Eye (tissue), 1 donor: ENCODE data around the gene POU2AF1.

Experiments
- DNase-seq: peaks from one replicate; pipeline ENCODE4 v3.0.0-alpha.2; 2015

Gene POU2AF1

DNA sequence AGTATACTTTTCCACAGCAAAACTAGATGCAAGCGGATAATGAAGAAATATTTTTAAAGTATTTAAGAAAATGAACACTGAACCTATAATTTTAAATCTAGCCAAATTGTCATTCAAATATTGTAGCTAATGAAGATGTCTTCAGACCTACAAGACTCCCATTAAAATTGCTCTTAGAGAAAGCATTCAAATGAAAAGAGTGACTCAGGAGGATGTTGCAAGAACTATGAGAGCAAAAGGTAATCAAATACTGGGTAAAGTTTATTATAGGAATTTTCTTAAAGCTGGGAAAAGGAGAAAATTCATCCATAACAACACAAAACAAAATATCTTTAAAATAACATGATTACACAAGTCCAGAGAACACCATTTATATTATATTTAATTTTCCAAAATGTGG is 5.4 kb upstream of the POU2AF1 start:
- no peak for DNase-seq

DNA sequence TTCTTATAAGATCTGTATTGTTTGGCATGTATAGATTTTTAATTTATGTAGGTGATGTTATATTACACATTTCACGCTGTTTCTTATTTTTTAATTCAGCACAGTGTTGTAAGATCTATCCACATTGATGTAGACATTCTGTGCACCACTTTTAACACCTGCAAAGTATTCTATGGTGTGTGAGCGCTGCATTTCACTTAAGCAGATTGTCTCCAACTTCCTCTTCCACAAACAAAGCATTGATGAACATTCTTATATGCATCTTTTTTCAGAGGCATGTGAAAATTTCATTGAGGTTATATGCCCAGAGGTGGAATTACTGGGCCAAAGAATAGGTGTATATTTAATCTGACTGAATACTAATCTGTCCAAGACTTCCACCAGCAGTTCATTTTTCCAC is 3.4 kb upstream of the POU2AF1 start:
- DNase-seq: no peak

DNA sequence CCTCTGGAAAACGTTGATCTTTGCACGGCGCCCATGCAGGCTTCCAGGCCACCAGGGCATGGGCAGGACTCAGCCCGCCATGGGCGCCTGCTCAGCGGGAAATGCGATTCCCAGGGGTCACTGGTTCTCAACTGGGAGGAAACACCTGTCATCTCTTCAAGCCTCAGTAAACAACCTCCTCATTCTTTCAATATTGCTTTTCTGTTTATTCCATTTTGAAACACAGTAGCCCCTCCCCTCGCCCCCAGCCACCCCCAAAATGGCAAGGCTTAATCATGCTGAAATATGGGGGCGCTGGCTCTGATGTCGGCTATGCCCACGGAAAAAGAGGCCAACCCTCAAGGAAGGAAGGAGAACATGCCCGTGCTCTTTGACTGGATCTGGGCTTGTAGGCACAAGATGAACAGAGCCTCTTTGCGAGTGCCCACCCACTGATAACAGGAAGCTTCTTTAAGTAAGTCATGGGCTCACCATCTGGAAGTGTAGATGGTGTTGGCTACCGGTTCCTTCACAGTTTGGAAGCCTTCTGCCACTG is 594 bp upstream of the POU2AF1 start:
- DNase-seq: no peak

DNA sequence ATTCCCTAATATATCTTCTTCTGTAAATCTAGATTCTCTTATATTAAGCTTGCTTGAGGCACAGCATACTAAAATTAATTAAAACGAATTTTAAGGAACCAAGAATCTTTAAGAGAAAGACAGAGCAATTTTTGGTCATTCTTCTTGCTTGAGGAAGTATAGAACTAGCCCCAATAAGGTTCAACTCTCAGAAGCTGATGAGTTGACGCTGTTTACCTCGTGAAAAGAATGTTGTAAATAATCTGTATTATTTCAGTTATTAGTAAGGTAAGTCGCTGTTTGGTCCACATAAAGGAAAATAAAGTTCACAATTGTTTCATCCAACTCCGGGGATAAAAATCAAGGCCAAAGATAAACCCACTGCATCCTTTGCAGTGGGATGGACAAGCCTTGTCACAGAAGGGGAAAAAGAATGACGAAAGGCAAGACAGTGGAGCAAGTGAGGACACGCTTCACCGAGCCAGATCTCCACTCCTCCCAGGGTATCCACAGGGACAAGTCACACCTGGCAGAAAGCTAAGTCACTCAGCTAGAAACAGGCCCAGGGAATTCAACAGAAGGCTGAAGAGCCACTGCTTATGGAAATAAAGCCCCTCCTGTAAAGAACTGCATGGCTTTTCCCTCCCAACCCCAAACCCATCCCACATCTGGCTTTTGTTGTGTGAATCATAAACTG is 752 bp downstream of the POU2AF1 start:
- no peak for DNase-seq

DNA sequence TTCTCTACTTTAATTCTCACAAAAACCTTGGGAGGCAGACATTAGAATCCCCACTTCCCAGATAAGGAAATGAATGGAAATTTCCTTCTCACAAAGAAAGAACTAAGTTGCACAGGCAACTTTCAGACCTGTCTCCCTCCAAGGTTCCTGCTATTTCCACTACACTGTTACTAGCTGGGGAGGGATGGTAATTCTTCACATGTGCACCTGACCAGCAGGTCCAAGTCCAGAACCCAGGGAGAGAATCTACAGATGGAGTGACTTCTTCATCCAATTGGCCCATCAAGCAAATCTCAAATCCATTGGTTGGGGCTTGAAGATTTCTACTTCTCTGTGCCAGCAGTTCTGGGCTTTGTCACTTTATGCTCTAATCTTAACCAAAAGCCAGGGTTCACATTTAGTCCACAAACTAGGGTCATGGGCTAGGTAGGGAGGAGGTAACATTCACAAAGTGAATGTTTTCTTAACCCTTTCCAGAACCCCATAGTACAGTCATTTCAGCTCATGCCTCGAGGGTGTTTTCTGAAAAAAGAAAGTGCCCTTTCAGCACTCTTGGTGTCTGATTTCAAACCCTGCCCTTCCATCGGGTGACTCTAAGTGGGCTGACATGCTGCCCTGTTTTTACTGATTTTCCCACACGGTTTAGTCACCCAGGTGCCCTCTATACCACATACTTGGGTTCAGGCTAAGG is 2.7 kb downstream of the POU2AF1 start:
- DNase-seq: no peak

DNA sequence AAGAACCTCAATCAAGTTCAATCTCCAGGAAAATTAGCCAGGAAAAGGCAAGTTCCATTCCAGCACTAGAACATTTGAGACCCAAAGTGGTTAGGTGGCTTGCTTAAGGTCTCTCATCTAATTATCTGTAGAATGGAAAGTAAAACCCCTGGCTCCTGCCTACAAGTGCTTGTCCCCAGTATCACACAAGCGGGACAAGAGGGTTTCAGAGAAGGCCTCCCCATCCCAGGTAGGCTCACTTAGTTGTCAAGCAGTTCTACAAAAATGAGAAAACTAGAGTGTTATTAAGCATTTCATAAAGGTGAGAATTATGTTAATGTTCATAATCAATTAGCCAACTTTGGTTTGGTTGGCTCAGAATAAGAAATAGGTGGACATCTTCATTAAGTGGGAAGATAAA is 5.5 kb downstream of the POU2AF1 start:
- no peak for DNase-seq

DNA sequence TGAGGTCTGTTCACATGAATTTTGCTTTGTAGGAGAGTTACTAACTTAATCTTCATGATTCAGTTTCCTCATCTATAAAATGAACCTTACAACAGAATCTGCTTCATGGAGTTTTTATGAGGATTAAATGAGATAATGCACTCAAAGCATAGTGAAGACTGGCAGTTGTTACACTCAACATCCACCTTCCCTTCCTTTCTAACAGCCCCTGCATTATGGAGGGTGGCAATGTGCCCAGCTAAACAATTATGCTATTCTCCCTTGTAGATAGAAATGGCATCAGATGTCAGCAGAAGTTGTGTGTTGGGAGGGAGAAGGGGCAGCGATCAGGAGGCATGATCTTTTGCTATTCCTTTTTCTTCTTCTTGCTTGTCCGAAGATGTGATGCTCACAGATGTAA is 6.5 kb downstream of the POU2AF1 start:
- no peak for DNase-seq

DNA sequence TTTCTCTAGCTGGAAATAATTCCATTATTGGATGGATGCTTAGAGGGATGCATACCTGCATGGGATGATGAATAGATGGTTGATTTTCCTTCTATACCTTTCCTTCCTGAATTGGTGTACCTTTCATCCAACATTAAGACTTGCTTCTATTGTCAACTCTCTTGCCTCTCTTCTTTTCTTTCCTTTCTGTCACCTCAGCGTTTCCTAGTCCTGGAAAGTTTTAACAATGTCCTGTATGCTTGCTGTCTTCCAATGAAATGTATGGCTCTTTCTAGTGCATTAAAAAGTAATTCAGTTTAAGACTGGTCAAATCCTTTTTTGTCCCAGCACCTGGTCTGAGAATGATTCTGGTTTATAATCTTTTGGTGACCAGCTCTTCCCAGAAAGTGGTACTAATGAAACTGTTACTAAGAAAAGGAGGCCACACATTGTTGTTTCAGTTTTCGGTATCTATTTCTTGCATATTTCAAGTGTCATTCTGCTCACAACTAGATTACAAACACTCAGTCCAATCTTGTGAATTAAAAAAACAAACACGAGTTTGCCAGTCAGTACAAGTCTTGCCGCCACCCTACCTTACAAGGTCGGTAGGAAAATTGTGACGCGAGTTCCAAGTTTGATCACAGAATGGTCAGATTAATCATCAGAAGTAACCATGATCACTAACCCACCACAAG is 8.0 kb downstream of the POU2AF1 start:
- no peak for DNase-seq

DNA sequence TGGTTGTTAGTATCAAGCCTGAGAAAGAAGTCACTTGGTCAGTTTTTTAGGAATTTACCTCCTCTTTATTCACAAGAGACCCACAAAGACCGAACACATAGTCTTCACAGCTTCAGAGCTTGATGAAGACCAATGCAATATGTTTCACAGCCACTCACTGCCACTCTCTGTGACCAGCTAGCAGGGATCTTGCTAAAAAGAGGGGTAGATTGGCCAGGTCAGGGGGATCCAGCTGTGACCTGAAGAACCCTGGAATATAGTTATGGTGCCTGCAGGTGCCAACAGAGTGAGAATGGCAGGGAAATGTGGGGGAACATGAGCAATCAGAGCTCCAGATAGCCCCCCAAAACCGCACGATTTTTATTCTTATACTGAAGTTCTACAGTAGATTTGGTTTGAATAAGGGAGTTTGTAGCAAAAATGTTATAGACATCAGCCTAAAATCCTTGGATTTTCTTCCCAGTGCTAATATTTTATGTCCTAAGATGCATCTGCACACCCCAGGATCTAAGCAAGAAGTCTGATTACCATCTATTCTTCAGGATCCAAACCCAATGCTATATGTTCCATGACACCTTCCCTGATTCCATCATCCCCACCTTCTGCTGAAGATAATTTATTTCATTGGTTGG is 8.7 kb downstream of the POU2AF1 start:
- no peak for DNase-seq

DNA sequence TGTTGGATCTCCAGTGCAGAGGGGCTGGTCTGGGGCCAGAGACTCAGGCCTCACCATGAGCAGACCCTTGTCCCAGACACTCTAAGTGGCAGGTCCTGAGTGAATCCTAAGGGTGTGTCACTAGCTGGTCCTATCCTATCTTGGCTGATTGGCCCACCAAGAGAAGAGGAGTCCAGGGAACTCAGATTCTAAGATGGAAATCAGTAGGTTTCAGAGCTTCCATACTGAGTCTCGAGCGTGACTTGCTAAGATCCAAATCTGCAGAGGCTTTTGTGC is 10.9 kb downstream of the POU2AF1 start:
- no peak for DNase-seq

DNA sequence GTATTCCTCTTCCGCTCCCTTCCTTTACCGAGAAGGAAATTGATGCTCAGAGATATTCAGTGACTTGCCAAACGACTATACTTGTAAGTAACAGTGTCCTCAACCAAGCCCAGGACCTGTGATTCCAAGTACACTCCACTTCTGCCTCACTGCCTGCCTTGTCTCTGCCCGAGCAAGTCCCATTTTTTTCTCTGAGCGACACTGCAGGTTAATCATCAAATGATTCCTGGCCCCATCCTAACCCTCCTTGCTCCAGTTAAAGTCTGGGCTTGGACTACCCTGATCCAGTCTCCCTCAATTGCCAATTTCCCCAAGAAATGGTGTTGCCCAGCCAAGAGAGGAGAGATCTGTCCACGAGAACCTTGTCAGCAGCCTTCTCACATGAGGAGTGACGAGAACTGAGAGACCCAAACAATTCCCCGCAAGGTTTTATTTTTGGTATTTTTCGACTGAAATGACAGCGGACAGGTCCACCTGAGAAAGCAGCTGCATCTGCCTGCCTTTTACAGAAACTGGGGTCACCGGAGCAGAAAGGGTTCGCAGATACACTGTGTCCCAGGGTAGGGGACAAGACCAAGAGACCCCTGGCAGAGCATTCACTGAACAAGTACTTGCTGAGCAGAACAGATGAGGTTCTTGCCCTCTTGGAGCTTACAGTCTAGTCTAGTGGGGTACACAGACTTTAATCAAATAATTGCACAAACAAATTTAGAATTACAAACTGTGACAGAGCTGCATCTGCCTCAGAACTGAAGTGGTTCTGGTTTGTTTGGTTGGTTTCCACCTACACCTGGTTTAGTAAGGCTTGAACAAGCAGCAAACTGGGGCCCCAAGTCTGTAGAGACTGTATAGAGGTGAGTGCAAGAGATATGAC is 11.4 kb downstream of the POU2AF1 start:
- no peak for DNase-seq

DNA sequence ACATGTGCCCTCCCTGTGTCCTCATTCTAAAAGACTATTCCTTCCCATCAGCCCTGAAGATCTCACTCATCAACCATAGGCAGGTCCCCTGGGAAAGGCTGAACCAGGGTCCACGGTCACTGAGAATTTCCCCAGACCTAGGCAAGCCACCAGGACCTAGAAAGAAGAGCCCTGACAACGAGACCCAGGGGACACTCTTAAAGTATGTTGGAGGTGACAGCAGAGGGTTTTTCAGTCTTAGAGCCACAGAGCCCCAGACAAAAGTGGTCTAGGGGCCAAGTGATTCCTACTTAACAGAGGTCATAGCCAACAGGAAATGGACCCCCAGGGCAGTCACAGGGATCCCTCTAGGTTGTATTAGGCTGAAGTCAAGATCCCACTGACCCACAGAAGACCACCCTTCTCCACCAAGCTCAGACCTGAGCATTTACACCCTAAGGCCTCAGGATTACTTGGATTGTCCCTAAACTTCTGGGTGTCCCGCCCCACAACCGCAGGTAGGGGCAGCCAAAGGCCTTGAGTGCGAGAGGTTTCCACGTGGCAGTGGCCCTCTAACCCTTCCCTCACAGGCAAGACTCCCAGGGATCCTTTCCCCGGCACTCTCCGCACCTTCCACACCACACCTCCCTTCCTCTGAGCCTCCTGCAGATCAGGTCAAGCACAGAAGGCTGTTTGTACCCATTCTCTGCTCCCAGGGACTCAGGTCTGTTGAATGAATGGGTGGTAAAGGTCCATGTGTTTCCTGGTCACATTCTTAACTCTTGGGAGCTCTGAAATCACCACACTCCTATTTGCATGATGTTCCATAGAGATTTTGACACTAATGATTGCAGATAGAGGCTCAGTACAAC is 12.3 kb downstream of the POU2AF1 start:
- no peak for DNase-seq

DNA sequence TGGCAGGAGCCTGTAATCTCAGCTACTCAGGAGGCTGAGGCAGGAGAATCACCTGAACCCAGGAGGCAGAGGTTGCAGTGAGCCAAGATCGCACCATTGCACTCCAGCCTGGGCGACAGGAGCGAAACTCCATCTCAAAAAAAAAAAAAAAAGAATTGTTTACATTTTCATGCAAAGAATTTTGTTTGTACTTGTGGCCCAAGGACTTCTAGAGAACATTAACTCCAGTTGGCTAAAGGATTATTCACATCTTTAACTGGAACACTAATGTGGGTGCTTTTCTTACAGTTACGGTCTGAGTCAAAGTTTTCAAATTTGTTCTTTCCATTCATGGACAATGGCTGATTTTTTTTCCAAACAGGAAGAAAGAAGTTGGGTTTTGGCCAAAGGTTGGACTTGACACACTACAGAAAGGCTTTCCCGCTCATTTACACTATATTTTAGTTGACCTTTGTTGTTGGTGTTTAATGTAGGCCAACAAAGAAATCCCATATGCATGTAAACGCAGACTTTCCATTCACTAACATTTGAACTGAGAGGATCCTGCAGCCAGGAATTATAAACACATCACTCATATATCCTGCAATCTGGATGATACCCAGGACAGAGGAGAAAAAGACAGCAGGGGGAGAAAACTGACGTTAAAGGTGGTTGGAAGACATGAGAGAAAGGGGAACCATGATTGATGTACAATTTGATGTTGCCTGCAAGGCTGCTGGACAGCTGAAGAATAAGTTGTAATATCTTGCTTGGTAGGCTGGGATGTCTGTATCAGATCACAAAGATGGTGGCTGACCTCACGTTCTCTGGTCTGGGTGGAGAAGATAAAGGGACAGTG is 13.1 kb downstream of the POU2AF1 start:
- DNase-seq: no peak

DNA sequence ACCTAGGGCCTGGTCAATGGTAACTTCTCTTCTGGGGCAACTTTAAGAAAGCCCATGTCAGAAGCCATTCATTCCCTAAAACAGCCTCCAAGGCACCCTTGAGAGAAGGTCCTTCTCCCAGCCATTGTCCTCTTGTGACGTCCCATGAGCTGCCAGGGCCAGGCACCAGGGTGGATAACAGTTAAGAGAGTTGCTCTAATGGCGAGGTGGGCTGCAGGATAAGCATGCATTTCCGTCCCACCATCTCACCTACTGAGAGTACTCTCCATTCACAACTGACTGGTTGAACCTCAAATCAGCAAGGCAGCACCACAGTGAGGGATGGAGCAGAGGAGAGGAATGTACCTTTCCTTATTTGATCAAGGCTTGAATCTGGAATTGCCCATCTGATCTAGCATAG is 14.6 kb downstream of the POU2AF1 start:
- no peak for DNase-seq

DNA sequence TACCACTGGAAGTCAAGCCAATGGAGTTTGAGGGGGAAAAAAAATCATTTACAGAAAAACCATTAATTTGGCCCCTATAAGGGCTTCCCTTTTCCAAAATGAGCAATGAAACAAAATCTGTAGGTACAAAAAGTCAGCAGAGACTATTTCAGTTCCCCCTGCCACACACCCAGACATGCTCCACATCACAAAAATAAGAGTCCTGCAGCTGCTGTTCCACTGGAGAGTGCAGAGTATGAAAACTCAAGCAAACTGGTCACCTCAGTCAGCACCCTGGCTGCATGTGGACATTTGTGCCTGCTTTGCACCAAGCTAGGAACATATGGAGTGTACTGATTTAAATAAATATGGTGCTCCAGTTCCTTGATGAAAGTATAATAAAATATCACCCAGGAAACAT is 15.1 kb downstream of the POU2AF1 start:
- no peak for DNase-seq

DNA sequence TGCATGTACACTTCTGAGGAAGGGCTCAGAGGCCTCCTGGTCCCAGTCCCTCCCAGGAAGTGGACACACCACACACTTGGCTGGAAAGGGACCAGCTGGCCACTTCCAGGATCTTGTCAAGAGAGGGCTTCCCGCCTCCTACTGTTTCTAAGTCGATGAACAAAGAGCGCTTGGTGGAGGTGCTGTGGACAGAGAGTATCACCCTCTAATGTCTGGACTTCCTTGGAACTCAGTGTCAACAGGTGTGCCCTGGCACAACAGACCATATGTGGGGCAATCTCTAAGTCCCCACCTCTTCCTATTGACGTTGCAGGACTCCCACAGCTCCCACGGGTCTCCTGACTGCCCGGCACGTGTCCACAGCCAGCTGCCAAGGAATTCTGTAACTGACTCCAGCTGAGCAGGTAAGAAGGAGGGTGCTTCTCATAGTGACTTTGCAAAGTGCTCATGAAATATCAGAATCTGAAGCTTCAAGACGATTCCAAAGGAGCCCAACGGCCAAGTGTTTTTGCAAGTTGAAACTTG is 16.1 kb downstream of the POU2AF1 start:
- no peak for DNase-seq

DNA sequence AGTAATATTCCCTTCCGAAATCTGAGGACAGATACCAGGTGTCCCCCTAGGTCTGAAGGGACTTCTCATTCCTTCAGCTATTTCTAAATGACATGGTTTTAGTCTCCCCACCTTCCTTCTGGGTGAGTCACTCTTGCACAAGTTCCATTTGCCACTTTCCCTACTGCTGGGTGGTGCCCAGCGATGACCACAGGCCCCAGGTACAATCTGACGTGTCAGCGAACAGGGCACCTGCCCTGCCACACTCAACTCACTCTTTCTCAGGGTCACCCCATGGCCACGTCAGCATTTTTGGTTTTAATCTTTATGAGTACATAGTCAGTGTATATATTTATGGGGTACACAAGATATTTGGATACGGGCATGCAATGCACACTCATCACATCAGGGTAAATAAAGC is 17.2 kb downstream of the POU2AF1 start:
- DNase-seq: no peak

DNA sequence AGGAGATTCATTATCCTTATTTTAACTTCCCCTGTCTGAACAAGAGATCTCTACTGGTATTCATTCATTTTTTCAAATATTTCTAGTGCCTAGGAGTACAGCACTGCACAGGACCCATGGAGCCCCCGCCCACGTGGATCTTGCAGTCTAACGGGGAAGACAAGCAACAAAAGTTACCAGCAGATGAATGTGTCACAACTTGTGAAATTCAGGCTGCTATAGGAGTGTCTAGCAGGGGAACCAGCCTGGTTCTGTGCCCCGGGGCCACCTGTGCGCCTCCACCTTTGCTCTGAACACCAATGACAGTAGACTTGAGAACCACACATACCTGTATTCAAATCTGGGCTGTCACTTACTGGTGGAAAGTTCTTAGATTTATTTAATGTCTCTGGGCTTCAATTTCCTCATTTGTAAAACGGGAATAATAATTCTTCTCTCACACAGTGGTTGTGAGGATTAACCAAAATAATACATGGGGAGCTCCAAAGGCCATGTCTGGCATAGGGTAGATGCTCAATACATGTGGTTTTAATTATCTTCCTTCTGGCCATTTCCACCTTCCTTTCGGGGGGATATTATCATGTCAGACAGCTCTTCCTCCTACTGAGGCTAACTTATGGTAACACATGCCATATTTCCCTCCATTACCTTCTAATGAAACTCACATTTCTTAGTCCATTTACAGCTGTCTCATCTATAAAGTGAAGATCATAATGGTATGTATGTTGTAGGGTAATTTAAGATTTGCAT is 17.8 kb downstream of the POU2AF1 start:
- no peak for DNase-seq

DNA sequence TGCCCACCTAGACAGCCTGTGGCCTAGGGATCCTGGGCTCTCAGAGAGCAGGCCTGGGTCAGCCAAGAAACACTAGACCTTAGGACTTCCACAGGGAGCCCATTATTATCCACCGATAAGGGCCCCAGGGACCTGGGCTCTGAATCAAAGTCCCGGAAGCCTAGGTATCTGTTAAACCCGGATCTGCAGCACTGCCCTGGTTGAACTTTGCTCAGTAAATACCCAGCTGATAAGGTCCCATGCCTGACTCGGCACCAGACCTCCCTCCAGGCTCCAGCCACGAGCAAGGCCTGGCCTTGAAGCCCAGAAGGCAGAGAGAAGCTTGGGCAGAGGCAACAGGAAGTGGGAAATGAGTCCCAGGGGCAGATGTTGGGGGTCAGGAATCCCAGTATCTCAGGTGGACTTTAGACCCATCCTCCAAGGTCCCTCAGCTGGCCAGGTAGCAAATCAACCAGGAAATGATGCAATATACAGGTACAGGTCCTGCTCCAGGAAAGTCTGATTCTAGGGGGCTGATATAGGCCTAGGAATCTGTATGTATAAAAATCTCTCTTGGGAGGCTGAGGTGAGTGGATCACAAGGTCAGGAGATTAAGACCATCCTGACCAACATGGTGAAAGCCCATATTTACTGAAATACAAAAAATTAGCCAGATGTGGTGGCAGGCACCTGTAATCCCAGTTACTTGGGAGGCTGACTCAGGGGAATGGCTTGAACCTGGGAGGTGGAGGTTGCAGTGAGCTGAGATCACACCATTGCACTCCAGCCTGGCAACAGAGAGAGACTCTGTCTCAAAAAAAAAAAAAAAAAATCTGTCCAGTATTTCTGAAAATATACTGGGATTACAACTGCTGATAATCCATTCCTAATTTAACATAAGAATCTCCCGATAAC is 18.7 kb downstream of the POU2AF1 start:
- no peak for DNase-seq
